Endothelial cell of umbilical vein (primary cell): ENCODE results near the gene KITLG.

Experiments used
- POLR2A ChIP-seq: IDR thresholded peaks from 2 replicates; pipeline ENCODE4 v1.6.1; 2012; ENCODE audit warnings: low read depth, mild to moderate bottlenecking, control low read depth, low read length
- TF ChIP-seq, protein P1 (sequence below), 2 donors: IDR thresholded peaks; 1 replicate in 1 of 2; 2 replicates in 1 of 2; pipeline ENCODE4 v1.5.1; 2011; ENCODE audit warnings: low read length in 2 of 2, mild to moderate bottlenecking in 2 of 2, moderate library complexity in 2 of 2, control low read depth in 1 of 2, inconsistent platforms in 1 of 2, low read depth in 1 of 2; ENCODE audit not compliant: insufficient read depth in 1 of 2; ENCODE audit errors: extremely low read depth in 1 of 2

DNA sequence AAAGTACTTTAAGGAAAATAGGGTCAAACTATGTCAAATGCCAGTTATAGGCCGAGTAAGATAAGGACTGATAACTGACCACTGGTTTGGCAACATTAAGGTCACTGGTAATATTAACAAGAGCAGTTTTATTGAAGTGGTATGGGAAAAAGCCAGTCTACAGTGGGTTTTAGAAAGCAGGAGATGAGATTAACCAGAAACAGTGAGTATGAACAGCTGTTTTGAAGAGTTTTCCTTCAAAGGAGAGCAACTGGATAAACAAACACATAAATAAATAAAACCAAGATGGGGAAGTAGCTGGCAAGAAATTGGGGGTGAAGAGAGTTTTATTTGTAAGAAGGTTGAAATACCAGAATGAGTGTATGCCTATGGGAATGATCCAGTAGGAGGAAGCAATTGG lies 30.3 kb downstream of the KITLG start:
- TF ChIP-seq, protein P1, sequence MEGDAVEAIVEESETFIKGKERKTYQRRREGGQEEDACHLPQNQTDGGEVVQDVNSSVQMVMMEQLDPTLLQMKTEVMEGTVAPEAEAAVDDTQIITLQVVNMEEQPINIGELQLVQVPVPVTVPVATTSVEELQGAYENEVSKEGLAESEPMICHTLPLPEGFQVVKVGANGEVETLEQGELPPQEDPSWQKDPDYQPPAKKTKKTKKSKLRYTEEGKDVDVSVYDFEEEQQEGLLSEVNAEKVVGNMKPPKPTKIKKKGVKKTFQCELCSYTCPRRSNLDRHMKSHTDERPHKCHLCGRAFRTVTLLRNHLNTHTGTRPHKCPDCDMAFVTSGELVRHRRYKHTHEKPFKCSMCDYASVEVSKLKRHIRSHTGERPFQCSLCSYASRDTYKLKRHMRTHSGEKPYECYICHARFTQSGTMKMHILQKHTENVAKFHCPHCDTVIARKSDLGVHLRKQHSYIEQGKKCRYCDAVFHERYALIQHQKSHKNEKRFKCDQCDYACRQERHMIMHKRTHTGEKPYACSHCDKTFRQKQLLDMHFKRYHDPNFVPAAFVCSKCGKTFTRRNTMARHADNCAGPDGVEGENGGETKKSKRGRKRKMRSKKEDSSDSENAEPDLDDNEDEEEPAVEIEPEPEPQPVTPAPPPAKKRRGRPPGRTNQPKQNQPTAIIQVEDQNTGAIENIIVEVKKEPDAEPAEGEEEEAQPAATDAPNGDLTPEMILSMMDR (IDR thresholded peaks at IDR 0.05; ENCODE audit: extremely low read depth in 1 of 2, insufficient read depth in 1 of 2, low read depth in 1 of 2, low read length in 2 of 2): no peak
- TF ChIP-seq POLR2A: no peak
